ENCODE data around the gene HMCN1.

Gene HMCN1

GRCh38 chr1:185971688-185972087, 237.5 kb downstream of the HMCN1 start:
- Histone ChIP-seq H2AFZ (ENCODE audit: low read length) (no peak overlapping the region), H4K20me1 (ENCODE audit: insufficient read depth, low read length) (no peaks in the 10 kb centered on the region), H3K79me2 (ENCODE audit: insufficient read depth, low read length) (no peaks in the 10 kb centered on the region), H3K9ac (ENCODE audit: low read length) (no peak overlapping the region), H3K4me3 (ENCODE audit: low read depth, low read length, poor library complexity, severe bottlenecking) (no peak overlapping the region), H3K4me2 (ENCODE audit: low read length) (no peak overlapping the region), H3K36me3 (ENCODE audit: insufficient read depth, low read length) (no peaks in the 10 kb centered on the region), H3K9me3 (ENCODE audit: low read length) (no peaks in the 10 kb centered on the region), H3K9me2 (ENCODE audit: low read depth, low read length) (no peaks in the 10 kb centered on the region), H3K27ac (ENCODE audit: low read depth, low read length, poor library complexity, severe bottlenecking) (no peak overlapping the region), H3K27me3 (ENCODE audit: insufficient read depth, low read length) (no peaks in the 10 kb centered on the region), H3K4me1 (ENCODE audit: insufficient read depth, low read length, severe bottlenecking) (no peaks in the 10 kb centered on the region), H3F3A (ENCODE audit: insufficient read depth, low read length) (no peaks in the 10 kb centered on the region)
- no peak for TF ChIP-seq EZH2 (IDR thresholded peaks at IDR 0.05; ENCODE audit: borderline replicate concordance, low read length)
- TF ChIP-seq, protein P1, sequence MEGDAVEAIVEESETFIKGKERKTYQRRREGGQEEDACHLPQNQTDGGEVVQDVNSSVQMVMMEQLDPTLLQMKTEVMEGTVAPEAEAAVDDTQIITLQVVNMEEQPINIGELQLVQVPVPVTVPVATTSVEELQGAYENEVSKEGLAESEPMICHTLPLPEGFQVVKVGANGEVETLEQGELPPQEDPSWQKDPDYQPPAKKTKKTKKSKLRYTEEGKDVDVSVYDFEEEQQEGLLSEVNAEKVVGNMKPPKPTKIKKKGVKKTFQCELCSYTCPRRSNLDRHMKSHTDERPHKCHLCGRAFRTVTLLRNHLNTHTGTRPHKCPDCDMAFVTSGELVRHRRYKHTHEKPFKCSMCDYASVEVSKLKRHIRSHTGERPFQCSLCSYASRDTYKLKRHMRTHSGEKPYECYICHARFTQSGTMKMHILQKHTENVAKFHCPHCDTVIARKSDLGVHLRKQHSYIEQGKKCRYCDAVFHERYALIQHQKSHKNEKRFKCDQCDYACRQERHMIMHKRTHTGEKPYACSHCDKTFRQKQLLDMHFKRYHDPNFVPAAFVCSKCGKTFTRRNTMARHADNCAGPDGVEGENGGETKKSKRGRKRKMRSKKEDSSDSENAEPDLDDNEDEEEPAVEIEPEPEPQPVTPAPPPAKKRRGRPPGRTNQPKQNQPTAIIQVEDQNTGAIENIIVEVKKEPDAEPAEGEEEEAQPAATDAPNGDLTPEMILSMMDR (IDR thresholded peaks at IDR 0.05; ENCODE audit: low read length) = no peak

DNA sequence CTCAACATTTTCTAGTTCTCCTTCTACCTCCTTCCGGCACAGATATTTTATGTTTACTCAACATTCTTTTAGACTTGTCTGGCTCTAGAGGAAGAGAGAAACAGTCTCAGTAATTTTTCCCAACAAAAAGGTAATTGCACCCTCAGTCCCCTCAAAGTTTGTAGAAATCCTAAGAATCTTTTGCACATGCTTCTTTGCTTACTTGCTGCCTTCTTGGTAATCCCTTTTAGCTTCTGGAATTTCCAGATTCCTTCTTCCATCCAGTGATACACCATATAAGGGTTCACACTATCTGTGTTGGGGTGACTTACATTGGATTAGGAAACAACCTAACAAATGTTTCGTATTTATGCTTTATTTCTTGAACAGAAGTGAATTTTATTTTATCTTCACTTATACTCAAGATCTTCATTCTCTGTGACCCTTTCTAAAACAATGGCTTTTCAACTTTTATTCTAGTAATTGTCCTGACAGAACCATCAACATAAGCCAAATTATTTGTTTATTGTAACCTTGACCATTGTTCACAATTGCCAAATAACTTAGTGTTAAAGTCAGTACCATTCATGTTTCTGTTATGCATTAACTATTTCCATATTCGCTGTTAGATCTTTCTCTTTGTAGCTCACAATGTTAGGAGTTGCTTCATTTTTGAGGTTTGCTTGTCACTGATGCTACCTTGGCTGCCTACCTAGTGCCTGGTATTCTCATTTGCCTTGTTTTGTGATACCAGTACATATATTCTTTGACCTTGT, 238.1 kb downstream of the HMCN1 start:
- Histone ChIP-seq H3K27me3 (ENCODE audit: insufficient read depth, low read length) (no peaks in the 10 kb centered on the region), H3K4me3 (ENCODE audit: low read depth, low read length, poor library complexity, severe bottlenecking) (no peak overlapping the region), H4K20me1 (ENCODE audit: insufficient read depth, low read length) (no peaks in the 10 kb centered on the region), H3K79me2 (ENCODE audit: insufficient read depth, low read length) (no peaks in the 10 kb centered on the region), H3K4me2 (ENCODE audit: low read length) (no peak overlapping the region), H3K9me3 (ENCODE audit: low read length) (no peaks in the 10 kb centered on the region), H3K9ac (ENCODE audit: low read length) (no peak overlapping the region), H3K27ac (ENCODE audit: low read depth, low read length, poor library complexity, severe bottlenecking) (no peak overlapping the region), H3F3A (ENCODE audit: insufficient read depth, low read length) (no peaks in the 10 kb centered on the region), H3K4me1 (ENCODE audit: insufficient read depth, low read length, severe bottlenecking) (no peaks in the 10 kb centered on the region), H2AFZ (ENCODE audit: low read length) (no peak overlapping the region), H3K36me3 (ENCODE audit: insufficient read depth, low read length) (no peaks in the 10 kb centered on the region), H3K9me2 (ENCODE audit: low read depth, low read length) (no peaks in the 10 kb centered on the region)
- TF ChIP-seq, protein P1 (IDR thresholded peaks at IDR 0.05; ENCODE audit: low read length) = no peak
- TF ChIP-seq EZH2 (IDR thresholded peaks at IDR 0.05; ENCODE audit: borderline replicate concordance, low read length) = no peak

DNA sequence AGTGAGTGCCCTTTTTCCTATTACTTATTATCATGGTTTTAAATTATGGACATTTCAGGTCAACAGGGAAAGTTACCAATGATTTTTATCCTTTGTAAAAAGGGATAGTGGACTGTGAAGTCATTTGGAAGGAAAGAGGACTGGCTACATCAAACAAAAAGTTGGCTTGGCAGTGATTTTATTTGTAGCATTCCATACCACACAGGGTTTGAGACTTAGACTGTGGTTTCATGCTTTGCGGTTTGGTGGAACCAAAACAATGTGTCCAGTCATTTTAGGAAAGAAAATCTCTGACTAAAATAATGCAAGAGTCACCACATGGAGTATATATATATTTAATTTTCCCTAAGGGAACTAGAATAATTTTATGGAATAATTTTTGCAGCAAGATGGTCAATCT, 239.5 kb downstream of the HMCN1 start:
- Histone ChIP-seq H3K9me2 (ENCODE audit: low read depth, low read length) (no peaks in the 10 kb centered on the region), H3K9ac (ENCODE audit: low read length) (no peak overlapping the region), H3K4me1 (ENCODE audit: insufficient read depth, low read length, severe bottlenecking) (no peaks in the 10 kb centered on the region), H3K79me2 (ENCODE audit: insufficient read depth, low read length) (no peaks in the 10 kb centered on the region), H3F3A (ENCODE audit: insufficient read depth, low read length) (no peaks in the 10 kb centered on the region), H3K4me3 (ENCODE audit: low read depth, low read length, poor library complexity, severe bottlenecking) (no peak overlapping the region), H4K20me1 (ENCODE audit: insufficient read depth, low read length) (no peaks in the 10 kb centered on the region), H3K27me3 (ENCODE audit: insufficient read depth, low read length) (no peaks in the 10 kb centered on the region), H3K27ac (ENCODE audit: low read depth, low read length, poor library complexity, severe bottlenecking) (no peak overlapping the region), H3K9me3 (ENCODE audit: low read length) (no peaks in the 10 kb centered on the region), H3K36me3 (ENCODE audit: insufficient read depth, low read length) (no peaks in the 10 kb centered on the region), H2AFZ (ENCODE audit: low read length) (no peak overlapping the region), H3K4me2 (ENCODE audit: low read length) (no peak overlapping the region)
- TF ChIP-seq, protein P1 (IDR thresholded peaks at IDR 0.05; ENCODE audit: low read length) = no peak
